Erythroblast (primary cell): ENCODE data around the gene PIP4K2A.

Experiments
- GATA1 ChIP-seq: IDR thresholded peaks from 2 replicates; pipeline ENCODE4 v1.6.1; 2011; ENCODE audit warnings: low read depth, mild to moderate bottlenecking, control low read depth, low read length, moderate library complexity
- POLR2A ChIP-seq: IDR thresholded peaks from 2 replicates; pipeline ENCODE4 v1.6.1; 2011; ENCODE audit warnings: mild to moderate bottlenecking, low read length

GRCh38 chr10:22753786-22754185, 39.4 kb upstream of the PIP4K2A start:
- TF ChIP-seq POLR2A = no peak
- TF ChIP-seq GATA1 = no peak
